MM.1S (cell line): ENCODE results near the gene DYNLRB1.

Experiments
- EZH2 ChIP-seq: fragments of 300-600 bp; sonication (generic); optimal IDR thresholded peaks from 2 replicates; pipeline ENCODE3; 2017; ENCODE audit warnings: low read depth, mild to moderate bottlenecking, antibody characterized with exemption, low read length, mixed read lengths
- TF ChIP-seq, protein P1 (sequence below): fragments of 300-600 bp; sonication (generic); IDR thresholded peaks from 2 replicates; pipeline ENCODE4 v1.5.1; 2016; ENCODE audit warnings: antibody characterized with exemption, low read length, mixed read lengths

DNA sequence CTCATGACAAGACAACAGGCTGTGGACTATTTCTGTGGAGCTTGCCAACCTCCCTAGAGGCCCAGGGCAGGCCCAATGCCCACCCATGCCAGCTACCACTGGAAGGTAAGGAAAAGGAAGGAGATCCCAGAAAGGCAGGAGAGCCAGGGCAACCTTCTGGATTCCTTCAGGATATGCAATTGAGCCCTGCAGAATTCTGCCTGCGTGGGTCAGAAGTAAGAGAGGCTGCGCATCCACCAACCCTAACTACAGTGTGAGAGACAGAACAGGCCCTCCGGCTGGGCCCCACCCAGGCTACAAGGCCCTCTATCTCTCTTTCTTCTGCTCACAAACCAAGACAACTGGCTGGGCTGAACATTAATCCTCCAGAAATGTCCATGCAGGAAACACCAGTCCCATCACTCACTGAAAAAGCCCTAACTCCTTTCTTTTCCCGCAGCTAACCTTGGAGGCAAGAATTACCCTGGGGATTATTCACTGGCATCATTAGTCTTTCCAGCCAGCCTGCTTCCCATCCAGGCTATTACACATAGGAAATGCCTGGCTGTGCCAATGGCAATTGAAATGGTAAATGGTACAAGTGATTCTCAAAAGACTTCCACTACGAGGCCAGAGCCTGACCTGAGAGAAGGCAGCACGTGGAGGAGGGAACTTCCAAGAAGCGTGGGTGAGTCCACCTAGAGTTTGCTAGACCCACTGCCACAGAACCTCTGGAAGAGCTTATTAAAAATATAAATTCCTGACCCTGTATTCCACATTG is 57.5 kb downstream of the DYNLRB1 start:
- TF ChIP-seq EZH2, result no peak
- TF ChIP-seq, protein P1, sequence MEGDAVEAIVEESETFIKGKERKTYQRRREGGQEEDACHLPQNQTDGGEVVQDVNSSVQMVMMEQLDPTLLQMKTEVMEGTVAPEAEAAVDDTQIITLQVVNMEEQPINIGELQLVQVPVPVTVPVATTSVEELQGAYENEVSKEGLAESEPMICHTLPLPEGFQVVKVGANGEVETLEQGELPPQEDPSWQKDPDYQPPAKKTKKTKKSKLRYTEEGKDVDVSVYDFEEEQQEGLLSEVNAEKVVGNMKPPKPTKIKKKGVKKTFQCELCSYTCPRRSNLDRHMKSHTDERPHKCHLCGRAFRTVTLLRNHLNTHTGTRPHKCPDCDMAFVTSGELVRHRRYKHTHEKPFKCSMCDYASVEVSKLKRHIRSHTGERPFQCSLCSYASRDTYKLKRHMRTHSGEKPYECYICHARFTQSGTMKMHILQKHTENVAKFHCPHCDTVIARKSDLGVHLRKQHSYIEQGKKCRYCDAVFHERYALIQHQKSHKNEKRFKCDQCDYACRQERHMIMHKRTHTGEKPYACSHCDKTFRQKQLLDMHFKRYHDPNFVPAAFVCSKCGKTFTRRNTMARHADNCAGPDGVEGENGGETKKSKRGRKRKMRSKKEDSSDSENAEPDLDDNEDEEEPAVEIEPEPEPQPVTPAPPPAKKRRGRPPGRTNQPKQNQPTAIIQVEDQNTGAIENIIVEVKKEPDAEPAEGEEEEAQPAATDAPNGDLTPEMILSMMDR, result no peak
